HL-60 (cell line): Measurements from ENCODE around the gene CCDC87.

Source experiments
- GABPA ChIP-seq: IDR thresholded peaks from 2 replicates; pipeline ENCODE4 v1.6.1; 2012; ENCODE audit warnings: low read depth
- POLR2AphosphoS5 ChIP-seq: IDR thresholded peaks from 2 replicates; pipeline ENCODE4 v1.6.1; 2012; ENCODE audit warnings: low read depth
- TF ChIP-seq, protein P1 (sequence below): IDR thresholded peaks from one replicate; pipeline ENCODE4 v1.5.1; 2011; ENCODE audit warnings: low read length, control low read depth, inconsistent platforms; ENCODE audit not compliant: insufficient read depth

DNA sequence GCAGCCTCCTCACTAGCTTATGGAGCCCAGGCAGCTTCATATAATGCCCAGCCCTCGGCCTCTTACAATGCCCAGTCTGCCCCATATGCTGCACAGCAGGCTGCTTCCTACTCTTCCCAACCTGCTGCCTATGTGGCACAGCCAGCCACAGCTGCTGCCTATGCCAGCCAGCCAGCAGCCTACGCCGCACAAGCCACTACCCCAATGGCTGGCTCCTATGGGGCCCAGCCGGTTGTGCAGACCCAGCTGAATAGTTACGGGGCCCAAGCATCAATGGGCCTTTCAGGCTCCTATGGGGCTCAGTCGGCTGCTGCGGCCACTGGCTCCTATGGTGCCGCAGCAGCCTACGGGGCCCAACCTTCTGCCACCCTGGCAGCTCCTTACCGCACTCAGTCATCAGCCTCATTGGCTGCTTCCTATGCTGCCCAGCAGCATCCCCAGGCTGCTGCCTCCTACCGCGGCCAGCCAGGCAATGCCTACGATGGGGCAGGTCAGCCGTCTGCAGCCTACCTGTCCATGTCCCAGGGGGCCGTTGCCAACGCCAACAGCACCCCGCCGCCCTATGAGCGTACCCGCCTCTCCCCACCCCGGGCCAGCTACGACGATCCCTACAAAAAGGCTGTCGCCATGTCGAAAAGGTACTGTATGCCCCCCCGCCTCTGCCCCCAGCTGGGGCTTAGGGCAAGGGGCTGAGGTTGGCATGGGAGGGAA lies 32.3 kb upstream of the CCDC87 start:
- TF ChIP-seq, protein P1, sequence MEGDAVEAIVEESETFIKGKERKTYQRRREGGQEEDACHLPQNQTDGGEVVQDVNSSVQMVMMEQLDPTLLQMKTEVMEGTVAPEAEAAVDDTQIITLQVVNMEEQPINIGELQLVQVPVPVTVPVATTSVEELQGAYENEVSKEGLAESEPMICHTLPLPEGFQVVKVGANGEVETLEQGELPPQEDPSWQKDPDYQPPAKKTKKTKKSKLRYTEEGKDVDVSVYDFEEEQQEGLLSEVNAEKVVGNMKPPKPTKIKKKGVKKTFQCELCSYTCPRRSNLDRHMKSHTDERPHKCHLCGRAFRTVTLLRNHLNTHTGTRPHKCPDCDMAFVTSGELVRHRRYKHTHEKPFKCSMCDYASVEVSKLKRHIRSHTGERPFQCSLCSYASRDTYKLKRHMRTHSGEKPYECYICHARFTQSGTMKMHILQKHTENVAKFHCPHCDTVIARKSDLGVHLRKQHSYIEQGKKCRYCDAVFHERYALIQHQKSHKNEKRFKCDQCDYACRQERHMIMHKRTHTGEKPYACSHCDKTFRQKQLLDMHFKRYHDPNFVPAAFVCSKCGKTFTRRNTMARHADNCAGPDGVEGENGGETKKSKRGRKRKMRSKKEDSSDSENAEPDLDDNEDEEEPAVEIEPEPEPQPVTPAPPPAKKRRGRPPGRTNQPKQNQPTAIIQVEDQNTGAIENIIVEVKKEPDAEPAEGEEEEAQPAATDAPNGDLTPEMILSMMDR = no peak
- TF ChIP-seq POLR2AphosphoS5 = no peak
- no peak for TF ChIP-seq GABPA
